Heart left ventricle (tissue), 13 donors: Measurements from ENCODE around the gene ZNF770.
"Not testable (repeated sequence)": the region's sequence is repeated elsewhere in the genome, so short reads cannot be mapped to it uniquely, and the experiment has no call there.

Experiments used
- CTCF ChIP-seq, 12 donors: fragments of 200-600 bp; sonication (generic) in 4 of 12; IDR thresholded peaks; one replicate each; pipeline versions ENCODE4 v1.5.0 to v1.8.0; 2018 to 2022; ENCODE audit warnings: antibody characterized with exemption in 12 of 12, mild to moderate bottlenecking in 5 of 12
- POLR2A ChIP-seq, 2 donors: fragments of 450-650 bp; IDR thresholded peaks; one replicate each; pipeline ENCODE4 v1.6.1; 2017; ENCODE audit warnings: antibody characterized with exemption in 2 of 2, mild to moderate bottlenecking in 2 of 2, moderate library complexity in 2 of 2
- donor health status: ischemic (EF 13 %, LVEDD 7.1; RV severe dilation, severe dysfunction).
- donor health status: DM: no; HTN: yes; CAD: no.
- donor health status: DM: no; HTN: no; CAD: no.
- donor health status: ischemic (EF 25% LVEDD 6.9; RV normal size, moderate dysfunction).
- donor health status: ischemic (EF 25% LVEDD 5.7; RV mildly dilated, moderate dysfunction).
- donor health status: ischemic (EF 35%, LVEDD 5.7; RV mildly dilated, moderate dysfunction).
- donor health status: nonischemic (EF 11% LVEDD 7.7; RV severe dilation, severe dysfunction).
- donor health status: DM: yes; HTN: yes; CAD: no.
- donor health status: PGD.
- donor health status: ischemic (EF 29% LVEDD 5.4; RV normal size, mild dysfunction).
- donor health status: nonischemic (EF 23%, LVEDD 6.1; RV moderate dilation, normal function).

GRCh38 chr15:34943264-34943663 is 44.8 kb downstream of the ZNF770 start:
- TF ChIP-seq CTCF, POLR2A (IDR thresholded peaks at IDR 0.05): not testable (repeated sequence)
